ENCODE results near the gene PLPP3.
A peak's percentile ranks its signal among the peaks of the same experiment; 100 is the strongest.
"Not testable (repeated sequence)": the region's sequence is repeated elsewhere in the genome, so short reads cannot be mapped to it uniquely, and the experiment has no call there.

The PLPP3 gene

DNA sequence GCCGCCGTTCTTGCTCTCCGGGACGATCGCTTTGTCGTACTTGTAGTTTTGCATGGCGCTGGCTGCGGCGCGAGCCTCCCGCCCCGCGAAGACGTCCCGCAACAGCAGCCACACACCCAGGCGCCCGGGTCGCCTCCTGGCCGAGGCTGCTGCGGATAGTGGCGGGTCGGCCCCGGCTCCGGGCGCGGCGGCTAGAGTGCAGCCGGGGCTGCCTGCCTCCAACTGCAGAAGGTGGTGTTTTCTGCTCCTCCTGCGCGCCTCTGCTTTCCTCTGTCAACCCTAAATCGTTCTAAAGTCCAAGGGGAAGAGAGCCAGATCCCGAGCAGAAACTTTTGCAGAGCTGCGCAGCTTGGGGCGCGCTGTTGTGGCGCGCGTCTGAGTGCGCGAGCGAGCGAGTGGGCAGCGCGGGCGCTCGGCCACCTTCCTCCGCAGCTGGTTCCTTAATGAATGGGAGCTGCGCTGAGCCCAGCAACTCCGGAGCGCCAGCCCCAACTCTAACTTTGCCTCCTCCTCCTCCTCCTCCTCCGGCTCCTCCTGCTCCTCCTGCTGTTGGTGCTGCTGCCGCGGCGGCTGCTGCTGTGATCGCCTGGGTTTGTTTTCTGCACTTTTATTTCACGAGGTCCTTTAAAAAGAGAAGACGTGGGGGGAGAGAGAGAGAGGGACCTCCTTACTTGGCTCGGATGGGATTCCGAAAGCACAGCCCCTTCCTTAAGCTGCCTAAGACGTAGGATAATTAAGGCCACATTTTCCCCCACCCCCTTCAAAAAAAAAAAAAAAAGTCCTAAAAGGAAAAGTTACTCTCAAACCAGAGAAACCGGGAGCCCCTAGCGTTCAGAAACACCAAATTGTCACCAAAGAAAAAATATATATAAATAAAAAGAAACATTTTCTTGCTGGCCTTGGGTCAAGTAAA lies at the start of gene PLPP3:
PLPP3 (minus strand) TSS at position 601 of the 913 bp plus-strand sequence; CDS start at position 54, 547 bp downstream.
- DNase-seq: peak; percentile 85

DNA sequence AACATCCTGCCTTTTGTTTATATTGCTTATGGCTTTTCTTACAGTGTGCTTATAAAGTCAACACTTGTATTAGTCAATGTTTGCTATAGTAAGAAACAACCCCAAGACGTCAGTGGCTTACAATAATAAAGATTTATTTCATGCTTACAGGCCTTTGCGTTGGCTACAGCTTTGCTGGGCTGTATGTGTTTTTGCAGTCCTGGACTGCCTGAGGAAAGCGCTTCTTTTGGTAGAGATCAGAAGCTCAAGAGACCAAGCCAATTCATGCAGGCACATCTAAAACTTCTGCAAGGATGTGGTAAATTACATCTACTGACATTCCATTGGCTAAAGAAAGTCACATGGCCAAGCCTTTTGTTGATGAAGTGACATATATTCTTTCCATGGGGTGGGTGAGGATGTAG lies 48.3 kb upstream of the PLPP3 start:
- no peak for DNase-seq

DNA sequence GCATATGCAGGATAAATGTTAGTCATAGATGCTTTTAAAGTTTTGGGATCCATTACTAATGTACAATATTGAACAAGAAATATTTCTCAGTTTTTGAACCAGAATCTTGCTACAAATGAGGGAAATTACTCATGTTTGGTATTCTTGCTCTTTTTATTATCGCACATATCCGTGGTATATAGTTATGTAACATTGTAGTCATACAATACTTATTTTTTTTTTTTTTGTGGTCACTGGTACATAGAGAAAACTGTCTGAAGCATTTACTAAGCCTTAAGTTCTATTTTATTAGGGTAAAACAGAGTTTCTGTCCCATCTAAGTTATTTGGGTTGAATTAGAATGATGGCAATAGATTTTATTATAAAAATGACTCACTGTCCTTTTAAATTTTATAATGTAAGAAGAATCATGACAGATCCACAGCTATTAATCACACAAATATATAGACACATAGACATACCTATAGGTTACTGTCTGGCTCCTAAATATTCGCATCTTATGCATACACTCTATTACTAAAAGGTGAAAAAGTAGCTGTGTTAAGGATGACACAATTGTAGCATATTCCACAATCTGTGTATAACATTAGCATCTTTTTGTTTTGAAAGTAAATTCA lies 47.8 kb upstream of the PLPP3 start:
- DNase-seq: no peak

DNA sequence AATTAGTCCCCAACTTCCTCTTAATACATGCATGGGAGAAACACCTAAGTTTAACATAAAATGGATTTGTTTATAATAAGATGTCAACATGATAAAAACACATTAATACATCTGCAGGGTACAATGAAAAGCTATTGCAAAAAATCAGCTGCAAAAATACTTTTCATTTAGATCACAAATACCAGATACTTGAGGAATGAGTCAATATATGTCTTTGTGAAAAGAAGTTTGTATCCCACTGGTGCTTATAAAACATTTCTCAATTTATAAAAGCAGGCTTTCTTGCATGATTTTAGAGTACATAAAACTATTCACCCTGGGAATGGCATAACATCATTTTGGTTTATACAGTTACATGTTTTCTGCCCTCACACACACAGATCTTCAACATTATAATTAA lies 47.2 kb upstream of the PLPP3 start:
- no peak for DNase-seq

DNA sequence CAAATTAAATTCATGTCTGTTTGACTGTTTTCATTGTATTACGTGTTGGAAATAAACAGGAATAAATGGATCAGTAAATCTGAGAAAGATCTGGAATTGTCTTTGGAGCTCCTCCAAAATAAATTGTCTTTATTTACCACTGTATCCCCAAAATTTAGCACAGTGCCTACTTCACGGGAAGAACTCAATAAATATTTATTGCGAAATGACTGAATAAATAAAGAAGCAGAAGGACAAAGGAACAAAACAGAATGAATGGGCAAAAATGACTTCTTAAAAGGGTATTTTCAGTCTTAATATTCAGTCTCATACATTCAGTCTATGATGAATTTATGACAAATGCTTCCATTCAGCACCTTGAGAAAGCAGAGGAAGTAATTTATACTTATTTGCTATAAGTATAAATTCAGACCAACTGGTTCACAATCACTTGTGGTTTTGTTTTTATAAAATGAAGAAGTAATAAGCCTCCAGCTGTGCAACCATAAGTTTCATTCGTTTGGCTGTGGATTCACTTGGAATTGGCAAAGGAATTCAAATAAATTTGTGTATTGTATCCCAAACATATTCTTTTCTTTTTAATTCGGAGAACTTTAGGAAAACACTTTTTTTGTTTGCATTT lies 46.6 kb upstream of the PLPP3 start:
- DNase-seq: no peak

DNA sequence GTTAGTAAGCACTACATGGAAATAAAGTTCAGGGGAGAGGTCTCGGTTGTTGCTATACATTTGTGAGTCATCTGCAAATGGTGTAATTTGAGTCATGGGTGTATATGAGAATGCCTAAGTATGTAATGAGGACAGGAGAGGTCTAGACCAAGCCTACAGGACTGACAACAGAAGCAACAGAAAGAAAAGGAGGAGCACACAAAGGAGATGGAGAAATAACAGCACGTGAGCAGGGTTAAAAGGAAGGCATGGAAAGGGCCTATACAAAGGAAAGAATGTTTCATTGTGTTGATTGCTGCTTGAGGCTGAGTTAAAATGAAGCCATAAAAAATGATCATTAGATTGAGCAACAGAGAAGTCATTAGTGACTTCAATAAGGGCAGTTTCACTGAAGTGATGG lies 37.8 kb upstream of the PLPP3 start:
- DNase-seq: no peak

DNA sequence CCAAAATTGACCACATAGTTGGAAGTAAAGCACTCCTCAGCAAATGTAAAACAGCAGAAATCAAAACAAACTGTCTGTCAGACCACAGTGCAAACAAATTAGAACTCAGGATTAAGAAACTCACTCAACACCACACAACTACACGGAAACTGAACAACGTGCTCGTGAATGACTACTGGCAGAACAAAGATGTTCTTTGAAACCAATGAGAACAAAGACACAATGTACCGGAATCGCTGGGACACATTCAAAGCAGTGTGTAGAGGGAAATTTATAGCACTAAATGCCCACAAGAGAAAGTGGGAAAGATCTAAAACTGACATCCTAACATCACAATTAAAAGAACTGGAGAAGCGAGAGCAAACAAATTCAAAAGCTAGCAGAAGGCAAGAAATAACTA lies 31.4 kb upstream of the PLPP3 start:
- not testable (repeated sequence) for DNase-seq

DNA sequence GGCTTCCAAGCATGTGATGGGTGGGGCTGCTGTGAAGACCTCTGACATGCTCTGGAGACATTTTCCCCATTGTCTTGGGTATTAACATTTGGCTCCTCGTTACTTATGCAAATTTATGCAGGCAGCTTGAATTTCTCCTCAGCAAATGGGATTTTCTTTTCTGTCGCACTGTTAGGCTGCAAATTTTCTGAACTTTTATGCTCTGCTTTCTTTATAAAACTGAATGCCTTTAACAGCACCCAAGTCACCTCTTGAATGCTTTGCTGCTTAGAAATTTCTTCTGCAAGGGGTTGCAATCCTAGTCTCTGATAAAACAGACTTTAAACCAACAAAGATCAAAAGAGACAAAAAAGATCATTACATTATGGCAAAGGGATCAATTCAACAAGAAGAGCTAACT lies 30.7 kb upstream of the PLPP3 start:
- DNase-seq: not testable (repeated sequence)

DNA sequence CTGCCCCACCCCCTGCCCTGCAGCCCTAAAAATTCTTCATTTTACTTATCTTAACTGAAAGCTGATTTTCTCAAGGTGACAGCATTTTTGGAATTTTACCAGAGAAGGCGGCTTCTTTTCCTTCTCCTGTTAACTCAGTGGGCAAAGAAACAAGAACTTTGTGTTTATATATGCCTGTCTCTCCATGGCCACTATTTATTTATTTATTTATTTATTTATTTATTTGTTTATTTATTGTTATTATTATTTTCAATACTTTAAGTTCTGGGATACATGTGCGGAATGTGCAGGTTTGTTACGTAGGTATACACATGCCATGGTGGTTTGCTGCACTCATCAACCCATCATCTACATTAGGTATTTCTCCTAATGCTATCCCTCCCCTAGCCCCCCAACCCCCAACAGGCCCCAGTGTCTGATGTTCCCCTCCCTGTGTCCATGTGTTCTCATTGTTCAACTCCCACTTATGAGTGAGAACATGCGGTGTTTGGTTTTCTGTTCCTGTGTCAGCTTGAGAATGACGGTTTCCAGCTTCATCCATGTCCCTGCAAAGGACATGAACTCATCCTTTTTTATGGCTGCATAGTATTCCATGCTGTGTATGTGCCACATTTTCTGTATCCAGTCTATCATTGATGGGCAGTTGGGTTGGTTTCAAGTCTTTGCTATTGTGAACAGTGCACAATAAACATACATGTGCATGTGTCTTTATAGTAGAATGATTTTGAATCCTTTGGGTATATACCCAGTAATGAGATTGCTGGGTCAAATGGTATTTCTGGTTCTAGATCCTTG lies 16.2 kb upstream of the PLPP3 start:
- not testable (repeated sequence) for DNase-seq

DNA sequence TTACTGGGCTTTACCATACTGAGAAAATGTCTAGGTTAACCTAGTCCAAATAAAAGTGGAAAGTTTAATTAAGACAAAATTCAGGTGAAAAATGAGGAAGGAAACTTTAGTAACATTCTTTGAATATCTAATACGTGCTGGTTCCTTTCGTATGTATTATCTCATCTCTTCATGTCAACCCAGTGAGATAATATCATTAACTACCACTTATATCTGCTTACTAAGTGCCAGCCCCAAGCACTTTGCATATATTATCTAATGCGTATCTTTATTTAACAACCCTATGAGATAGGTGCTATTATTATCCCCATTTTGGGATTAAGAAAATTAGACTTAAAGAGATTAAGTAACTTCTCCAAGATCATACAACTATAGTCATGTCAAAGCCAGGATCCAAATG lies 12.5 kb upstream of the PLPP3 start:
- no peak for DNase-seq

DNA sequence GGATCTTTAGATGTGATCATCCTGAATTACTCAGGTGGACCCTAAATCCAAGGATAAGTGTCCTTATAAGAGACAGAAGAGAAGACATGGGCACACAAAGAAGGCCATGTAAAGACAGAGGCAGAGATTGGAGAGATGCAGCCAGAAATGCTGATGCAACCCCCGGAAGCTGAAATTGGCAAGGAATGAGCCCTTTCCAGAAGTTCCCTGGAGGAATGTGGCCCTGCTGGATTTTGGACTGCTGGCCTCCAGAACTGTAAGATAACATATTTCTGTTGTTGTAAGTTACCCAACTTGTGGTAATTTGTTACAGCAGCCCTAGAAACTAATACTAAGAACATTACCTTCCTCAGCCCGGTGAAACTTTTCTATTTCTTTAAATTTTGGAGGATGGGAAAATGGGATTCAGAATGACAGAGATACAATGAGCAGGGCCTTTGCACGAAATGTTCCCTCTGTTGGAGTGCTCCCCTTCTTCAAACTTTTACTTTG lies 11.2 kb upstream of the PLPP3 start:
- DNase-seq: no peak

DNA sequence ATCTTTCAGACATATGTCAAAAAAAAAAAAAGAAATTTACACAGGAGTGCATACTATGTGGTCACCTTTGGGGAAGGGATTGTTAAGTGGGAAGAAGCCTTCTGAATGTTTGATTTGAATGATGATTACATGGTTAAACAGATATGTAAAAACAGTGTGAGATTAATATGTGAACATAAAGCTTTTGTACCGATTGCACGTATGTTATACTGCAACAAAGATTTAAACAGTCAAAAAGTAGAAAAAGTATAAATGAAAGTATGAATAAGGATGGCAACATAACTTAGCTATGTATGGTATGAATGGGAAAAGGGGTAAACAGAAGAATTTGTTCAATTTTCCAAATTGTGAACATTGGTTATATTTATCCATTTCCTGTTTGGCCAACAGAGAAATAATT lies 10.0 kb upstream of the PLPP3 start:
- no peak for DNase-seq

DNA sequence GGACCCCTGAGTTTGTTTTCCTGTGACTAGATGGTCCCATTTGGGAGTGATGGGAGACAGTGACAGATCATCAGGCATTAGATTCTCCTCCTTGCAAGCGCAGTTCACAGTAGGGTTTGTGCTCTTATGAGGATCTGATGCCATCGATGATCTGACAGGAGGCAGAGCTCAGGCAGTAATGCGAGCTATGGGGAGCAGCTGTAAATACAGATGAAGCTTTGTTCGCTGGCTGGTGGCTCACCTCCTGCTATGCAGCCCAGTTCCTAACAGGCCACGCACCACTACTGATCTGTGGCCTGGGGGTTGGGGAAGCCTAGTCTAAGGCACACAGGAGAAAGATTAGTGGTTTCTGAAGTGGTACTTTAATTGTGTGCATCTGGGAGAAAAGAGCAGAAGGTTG lies 7.1 kb upstream of the PLPP3 start:
- no peak for DNase-seq

DNA sequence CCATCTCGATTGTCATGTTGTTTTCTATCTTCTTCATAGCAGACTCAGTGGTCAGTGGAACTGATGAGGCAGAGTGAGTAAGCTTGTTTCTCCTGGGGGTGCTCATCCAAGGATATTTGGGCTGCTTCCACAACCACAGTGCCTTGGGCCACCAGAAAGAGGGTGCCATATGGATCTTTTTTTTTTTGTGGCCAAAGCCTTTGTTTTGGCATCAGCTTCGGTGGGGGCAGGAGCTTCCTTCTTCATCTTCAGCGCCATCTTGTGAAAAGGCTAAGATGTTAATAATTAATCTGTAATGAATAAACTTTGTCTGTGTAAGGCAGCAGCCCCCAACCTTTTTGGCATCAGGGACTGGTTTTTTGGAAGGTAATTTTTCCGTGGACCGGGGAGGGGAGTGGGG lies 6.6 kb upstream of the PLPP3 start:
- no peak for DNase-seq

DNA sequence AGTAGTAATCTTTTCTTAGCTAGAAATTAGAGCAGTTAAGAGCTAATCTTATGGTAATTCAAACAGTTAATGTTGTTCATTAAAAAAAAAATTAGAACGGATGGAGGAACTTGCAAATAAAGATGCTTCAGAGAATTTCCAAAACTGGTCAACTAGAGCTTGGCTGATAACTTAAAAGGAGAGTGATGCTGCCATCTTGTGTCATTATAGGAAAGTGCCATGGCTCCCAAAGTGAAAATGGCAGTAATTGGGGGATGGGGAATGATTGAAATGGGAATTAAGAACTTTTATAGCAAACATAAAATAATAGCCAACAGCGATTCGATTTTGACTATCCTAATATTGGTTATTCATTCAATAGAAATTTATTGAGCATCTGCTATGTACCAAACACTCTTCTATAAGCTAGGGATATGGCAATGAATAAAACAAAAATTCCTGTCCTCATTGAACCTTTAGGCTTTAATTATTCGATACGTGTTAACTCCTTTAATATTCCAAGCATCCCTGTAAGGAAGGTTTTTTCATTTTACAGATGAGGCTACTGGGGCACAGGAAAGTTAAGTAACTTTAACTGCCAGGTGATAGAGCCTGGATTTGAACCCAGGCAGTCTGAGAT lies 5.7 kb upstream of the PLPP3 start:
- DNase-seq: peak; percentile 53

DNA sequence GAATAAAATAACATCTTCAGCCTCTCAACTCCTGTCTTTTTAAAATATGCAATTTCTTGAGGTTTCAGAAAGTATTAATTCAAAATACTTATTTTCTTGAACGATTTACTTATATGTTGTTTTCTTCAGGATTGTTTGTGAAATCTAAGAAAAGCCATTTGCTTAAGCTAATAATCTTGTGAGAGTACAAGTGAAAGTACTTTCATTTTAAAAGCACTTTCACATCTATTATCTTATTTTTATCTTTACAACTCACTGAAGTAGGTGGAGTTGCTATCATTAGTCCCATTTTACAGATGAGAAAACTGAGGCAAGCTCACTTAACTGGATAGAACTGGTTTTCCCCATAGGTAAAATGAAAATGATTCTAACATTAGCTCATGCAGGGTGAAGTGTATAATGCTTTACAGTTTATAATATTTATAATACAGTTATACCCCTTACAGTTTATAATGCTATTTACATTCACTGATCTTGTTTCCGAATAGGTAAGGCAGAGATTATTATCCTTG lies 4.7 kb upstream of the PLPP3 start:
- no peak for DNase-seq

DNA sequence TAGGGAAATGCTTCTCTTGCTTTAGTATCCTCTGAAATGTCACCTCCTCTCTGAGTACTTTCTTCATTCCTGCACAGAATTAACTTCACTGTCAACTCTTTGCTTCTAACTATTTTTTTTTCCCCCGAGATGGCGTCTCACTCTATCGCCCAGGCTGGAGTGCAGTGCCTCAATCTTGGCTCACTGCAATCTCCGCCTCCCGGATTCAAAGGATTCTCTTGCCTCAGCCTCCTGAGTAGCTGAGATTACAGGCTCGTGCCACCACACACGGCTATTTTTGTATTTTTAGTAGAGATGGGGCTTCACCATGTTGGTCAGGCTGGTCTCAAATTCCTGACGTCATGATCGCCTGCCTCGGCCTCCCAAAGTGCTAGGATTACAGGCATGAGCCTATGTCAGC lies 1.4 kb upstream of the PLPP3 start:
- DNase-seq: no peak

DNA sequence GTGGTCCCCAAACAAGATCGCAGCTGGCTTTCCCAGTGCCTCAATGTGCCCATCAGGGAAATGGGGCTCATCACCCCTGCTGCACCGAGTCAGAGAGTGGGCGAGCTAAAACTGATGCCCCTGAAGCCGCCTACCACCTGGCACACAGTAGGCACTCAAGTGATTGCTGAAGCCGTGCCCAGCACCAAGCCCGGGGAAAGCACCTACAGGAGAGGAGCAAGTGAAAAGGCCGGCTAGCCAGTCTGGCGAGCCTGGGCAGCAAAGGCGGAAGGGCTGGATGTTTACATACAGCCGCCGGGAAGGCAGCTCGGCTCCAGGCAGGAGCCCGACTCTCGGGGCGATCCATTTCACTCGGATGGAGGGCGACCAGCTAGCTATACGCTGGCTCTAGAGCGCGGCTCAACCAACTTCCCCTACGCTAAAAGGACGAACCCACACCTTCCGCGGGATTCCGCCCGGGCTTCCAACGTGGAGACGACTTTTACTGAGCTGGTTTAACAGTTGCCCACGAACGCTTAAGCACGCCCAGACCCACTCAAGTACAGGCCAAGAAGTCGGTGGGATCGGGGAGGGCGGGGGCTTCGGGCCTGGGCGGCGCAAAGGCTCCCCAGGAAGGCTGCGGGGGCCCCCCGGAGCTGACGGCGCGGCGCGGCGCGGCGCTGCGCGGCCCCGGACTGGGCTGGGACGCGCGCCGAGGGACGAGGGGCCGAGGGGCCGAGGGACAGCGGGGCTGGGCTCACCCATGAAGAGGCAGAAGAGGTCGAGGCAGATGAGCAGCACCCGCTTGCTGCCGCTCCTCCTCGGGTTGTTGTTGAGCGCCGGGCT lies 1.0 kb downstream of the PLPP3 start:
- peak; percentile 47 for DNase-seq

DNA sequence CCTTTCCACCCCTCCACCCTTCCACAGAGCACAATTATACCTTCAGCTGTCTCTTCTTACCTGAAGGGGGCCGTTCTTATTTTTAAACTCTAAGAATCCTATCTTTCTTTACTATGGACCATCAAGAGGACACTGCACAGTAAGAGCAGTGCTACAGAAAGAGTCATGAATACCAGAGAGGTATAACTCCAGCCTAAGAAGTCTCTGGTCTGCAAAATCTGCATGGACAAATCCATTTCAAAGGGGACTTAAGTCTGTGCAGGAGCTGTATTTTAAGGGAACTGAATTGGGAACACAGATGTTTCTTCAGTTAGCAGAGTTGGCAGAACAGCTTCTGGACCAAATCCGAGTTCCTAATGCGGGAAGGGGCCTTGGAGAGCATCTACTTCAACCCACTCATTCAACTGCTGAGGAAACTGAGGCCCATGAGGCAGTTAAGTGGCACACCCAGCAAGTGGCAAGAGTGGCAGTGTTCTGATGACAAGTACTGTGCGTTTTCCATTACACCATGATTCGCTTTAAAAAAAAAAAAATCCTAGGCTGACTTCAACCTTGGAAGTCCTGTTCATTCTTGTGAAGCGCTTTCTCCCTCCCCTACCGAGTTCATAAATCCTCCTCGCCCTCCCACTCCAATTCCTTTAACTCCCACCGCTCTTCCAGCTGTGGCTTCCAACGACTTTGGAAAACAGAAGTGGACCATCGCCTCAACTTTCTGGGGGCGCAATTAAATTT lies 1.8 kb downstream of the PLPP3 start:
- DNase-seq: no peak

DNA sequence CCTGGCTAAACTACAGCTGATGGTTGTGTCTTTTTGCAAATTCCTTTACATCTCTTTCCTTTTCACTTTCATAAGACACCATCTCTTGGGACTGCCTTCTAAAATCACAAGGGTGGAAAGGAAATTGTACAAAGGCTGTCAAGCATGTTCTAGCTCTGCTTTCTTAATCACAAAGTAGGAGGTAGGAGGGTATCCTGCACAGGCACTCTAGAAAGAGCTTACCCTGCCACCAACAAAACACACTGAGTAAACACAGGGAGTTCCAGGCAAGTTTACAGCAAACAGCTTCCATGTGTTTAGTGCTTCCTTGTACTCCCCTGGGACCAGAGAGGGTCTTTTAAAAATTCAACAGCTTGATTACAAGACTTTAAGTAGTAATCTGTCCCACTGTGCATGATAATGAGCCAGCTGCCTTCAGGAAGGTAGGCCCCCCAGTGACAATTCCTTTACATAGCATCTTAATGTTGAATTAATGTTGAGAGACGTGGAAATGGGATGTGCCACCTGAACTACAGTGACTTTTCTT lies 2.4 kb downstream of the PLPP3 start:
- DNase-seq: peak; percentile 45

All from RPMI8226 (cell line).